Parietal lobe (tissue), 2 donors: ENCODE results near the gene CYP19A1. TPM values are rescaled to one million over a fixed set of nuclear protein-coding genes. Genes with fewer than 3 reads are reported as not detected.

ENCODE experiments used
- small RNA-seq: library from RNA; depleted of rRNA; stranded (forward); fragments of <200 nt; gene quantifications from one replicate; pipeline ENCODE3, GENCODE V24; 2014; ENCODE audit warnings: low replicate concordance
- total RNA-seq: library from RNA; depleted of rRNA; stranded (reverse); fragments of >200 nt; gene quantifications from one replicate; pipeline ENCODE4 v1.2.3, GENCODE V29; 2014

Gene CYP19A1
- not detected for total RNA-seq

GRCh38 chr15:51338496-51338895, at the start of gene CYP19A1:
TSS of gene CYP19A1 (minus strand) at chr15:51338596. CDS start at chr15:51242912, 95,684 bp downstream.

GRCh38 chr15:51341366-51342226, 3.2 kb upstream of the CYP19A1 start, which contains the start of gene GLDN:
TSS of gene GLDN (plus strand) at chr15:51341655. CDS start at chr15:51341685, 30 bp downstream.

Small RNA genes lying within 50 kb of the gene (small RNA-seq; reads per million reads assigned to genes)
- not detected for gene AC020891.4
- gene MIR4713, result not detected
- not detected for gene MIR7973-1

Other genes with a start within 250 kb of the CYP19A1 start
- 0.94 TPM for gene TNFAIP8L3, start 243.7 kb downstream of the CYP19A1 start, total RNA-seq
- 2.2 TPM for gene GLDN, start 3.1 kb upstream of the CYP19A1 start, total RNA-seq